Peyer's patch (tissue), 4 donors: Measurements from ENCODE around the gene SH3PXD2B. TPM values are rescaled to one million over a fixed set of nuclear protein-coding genes. Genes with fewer than 3 reads are reported as not detected.
"Not testable (repeated sequence)": the region's sequence is repeated elsewhere in the genome, so short reads cannot be mapped to it uniquely, and the experiment has no call there.

Source experiments
- DNase-seq, 3 donors: peaks; one replicate each; pipeline ENCODE4 v3.0.0-alpha.2; 2017 to 2019
- H3K27ac ChIP-seq, 4 donors: fragments of 200-600 bp; sonication (generic); one replicate each; pipeline ENCODE4 v1.5.1; 2016 to 2019
- H3K27me3 ChIP-seq, 2 donors: fragments of 200-600 bp; sonication (generic); one replicate each; pipeline ENCODE4 v1.5.1; 2019
- H3K36me3 ChIP-seq, 3 donors: fragments of 200-600 bp; sonication (generic); one replicate each; pipeline ENCODE4 v1.5.1; 2016 to 2019
- H3K4me1 ChIP-seq, 4 donors: fragments of 200-600 bp; sonication (generic); one replicate each; pipeline ENCODE4 v1.5.1; 2016 to 2019
- H3K4me3 ChIP-seq, 4 donors: fragments of 200-600 bp; sonication (generic); 1 replicate in 3 of 4; 2 replicates in 1 of 4; pipeline ENCODE4 v1.5.1; 2016 to 2019; ENCODE audit warnings: mild to moderate bottlenecking in 1 of 4
- H3K9me3 ChIP-seq, 4 donors: fragments of 200-600 bp; sonication (generic); one replicate each; pipeline ENCODE4 v1.5.1; 2016 to 2019; ENCODE audit warnings: mild to moderate bottlenecking in 1 of 4
- CTCF ChIP-seq, 6 experiments: fragments of 450-650 bp in 4 of 6; fragments of 200-600 bp in 2 of 6; sonication (generic) in 1 of 6; IDR thresholded peaks; one replicate each; pipeline ENCODE4 v1.5.1; 2017 to 2019; ENCODE audit warnings: antibody characterized with exemption in 6 of 6, mild to moderate bottlenecking in 3 of 6, moderate library complexity in 1 of 6
- POLR2A ChIP-seq, 2 donors: fragments of 450-650 bp; IDR thresholded peaks; one replicate each; pipeline ENCODE4 v1.5.1; 2017; ENCODE audit warnings: antibody characterized with exemption in 2 of 2, mild to moderate bottlenecking in 2 of 2, moderate library complexity in 2 of 2
- total RNA-seq, 4 donors: library from RNA; depleted of rRNA; stranded (reverse); fragments of >200 nt; gene quantifications; one replicate each; pipeline ENCODE4 v1.1.0, GENCODE V29; 2016

The SH3PXD2B gene
- total RNA-seq, 4 donors from 2014 or later, result 5.8 to 26.4 (median 11.7) TPM

DNA sequence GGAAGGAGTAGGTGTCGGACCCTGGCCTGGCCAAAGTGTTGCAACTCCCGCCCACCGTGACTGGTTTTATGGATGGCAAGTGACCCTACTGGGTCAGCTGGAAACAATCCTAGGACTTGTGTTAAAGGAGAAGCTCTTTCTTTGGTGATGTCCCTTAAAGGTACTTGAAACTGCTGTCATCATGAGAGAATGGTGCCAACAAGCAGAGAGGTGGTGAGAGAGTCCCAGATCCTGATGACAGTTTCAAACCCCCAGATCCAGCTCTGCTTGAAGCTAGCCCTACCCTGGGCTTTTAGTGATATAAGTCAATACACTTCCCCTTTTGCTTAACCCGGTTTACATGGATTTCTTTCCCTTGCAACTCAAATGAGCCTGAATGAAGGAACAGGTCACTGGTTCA lies 98.3 kb downstream of the SH3PXD2B start:
- H3K27me3 ChIP-seq, result no peaks in the 10 kb centered on the region
- peaks cover 0 to 25% (median 0%) of the 10 kb centered on the region in 3 donors for H3K36me3 ChIP-seq
- H3K4me3 ChIP-seq, result no peak overlapping the region
- H3K4me1 ChIP-seq, result no peaks in the 10 kb centered on the region
- no peaks in the 10 kb centered on the region for H3K9me3 ChIP-seq
- DNase-seq, result no peak
- TF ChIP-seq POLR2A (IDR thresholded peaks at IDR 0.05), result no peak
- TF ChIP-seq CTCF (IDR thresholded peaks at IDR 0.05), result no peak
- no peak overlapping the region for H3K27ac ChIP-seq

DNA sequence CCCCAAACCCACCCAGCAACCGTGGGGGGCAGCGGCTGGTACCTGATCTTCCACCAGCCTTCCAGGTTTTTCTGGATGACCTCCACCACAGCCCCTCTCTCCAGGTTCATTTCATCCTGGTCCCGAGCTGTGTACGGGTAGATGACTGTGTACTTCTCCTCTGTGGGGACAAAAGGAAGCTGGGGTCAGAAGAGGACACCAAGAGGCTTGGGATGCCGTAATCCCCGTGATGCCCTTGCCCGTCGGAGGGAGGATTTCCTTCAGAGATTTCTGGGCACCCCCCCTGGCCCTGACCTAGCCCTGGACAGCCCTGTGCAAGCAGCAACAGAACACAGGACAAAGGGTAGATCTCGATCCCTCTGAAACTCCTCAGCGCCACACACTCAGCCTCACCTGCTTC lies 100.5 kb downstream of the SH3PXD2B start:
- DNase-seq, result no peak
- TF ChIP-seq POLR2A (IDR thresholded peaks at IDR 0.05) (no peak), CTCF (IDR thresholded peaks at IDR 0.05) (no peak)
- Histone ChIP-seq H3K9me3 (no peaks in the 10 kb centered on the region), H3K36me3 (peaks cover 0 to 38% (median 0%) of the 10 kb centered on the region in 3 donors), H3K27me3 (no peaks in the 10 kb centered on the region), H3K4me3 (no peak overlapping the region), H3K4me1 (no peaks in the 10 kb centered on the region), H3K27ac (no peak overlapping the region)

DNA sequence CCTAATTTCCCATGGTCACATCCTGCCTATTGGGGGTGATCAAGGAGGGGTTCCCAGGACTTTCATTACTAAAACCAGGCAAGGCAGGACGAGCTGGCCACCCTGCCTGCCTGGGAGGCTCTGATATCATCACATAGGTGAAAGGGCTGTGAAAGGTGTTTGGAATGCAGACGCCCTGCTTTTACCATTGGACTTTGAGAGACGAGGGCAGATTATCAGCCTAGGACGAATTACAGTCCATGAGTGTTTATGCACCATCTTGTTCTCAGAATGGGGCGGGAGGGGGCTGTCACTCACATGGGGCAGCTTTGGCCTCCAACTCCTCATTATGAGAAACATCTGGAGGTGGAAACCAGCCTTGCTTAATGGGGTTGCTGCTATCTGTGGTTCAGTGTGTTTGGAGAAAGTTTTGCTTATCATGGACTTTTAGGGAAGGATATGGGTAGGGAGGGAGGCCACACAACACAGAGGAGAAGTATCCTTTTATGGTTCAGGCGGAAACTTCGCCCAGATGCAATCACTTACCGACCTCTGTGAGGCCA lies 101.0 kb downstream of the SH3PXD2B start:
- Histone ChIP-seq H3K27ac (no peak overlapping the region), H3K9me3 (no peaks in the 10 kb centered on the region), H3K4me3 (no peak overlapping the region), H3K36me3 (peaks cover 0 to 33% (median 0%) of the 10 kb centered on the region in 3 donors), H3K4me1 (no peaks in the 10 kb centered on the region), H3K27me3 (no peaks in the 10 kb centered on the region)
- DNase-seq, result no peak
- TF ChIP-seq CTCF (IDR thresholded peaks at IDR 0.05) (no peak), POLR2A (IDR thresholded peaks at IDR 0.05) (no peak)

- H3K9me3 ChIP-seq, H3K27ac ChIP-seq, H3K27me3 ChIP-seq, DNase-seq, H3K4me1 ChIP-seq, H3K4me3 ChIP-seq: not testable (repeated sequence)
- H3K36me3 ChIP-seq, result peaks cover 0 to 28% (median 0%) of the 10 kb centered on the region in 3 donors
These were observed 101.8 kb downstream of the SH3PXD2B start for GRCh38 chr5:172352526-172352925.

DNA sequence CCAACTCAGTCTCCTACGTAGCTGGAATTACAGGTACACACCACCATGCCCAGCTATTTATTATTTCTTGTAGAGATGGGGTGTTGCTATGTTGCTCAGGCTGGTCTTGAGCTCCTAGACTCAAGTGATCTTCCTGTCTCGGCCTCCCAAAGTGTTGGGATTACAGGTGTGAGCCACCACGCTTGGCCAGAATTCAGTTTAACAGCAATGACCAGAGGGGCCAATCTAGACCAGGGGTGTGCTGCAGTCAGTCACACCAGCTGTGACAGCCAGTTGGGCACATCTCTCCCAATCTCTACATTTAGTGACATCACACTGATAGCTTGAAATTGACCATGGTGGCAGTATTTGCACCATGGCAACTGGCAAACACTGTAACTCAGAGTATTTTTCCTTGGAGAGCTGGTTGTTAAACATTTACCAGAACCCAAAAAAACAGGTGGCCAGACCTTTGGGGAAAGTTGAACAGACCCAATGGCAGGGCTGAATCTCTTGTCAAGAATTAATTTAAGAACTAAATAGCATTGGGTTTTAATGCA lies 103.0 kb downstream of the SH3PXD2B start:
- Histone ChIP-seq H3K9me3 (no peaks in the 10 kb centered on the region), H3K27ac (no peak overlapping the region), H3K27me3 (no peaks in the 10 kb centered on the region), H3K4me1 (no peaks in the 10 kb centered on the region), H3K36me3 (peaks cover 0 to 34% (median 0%) of the 10 kb centered on the region in 3 donors), H3K4me3 (no peak overlapping the region)
- TF ChIP-seq POLR2A (IDR thresholded peaks at IDR 0.05) (no peak), CTCF (IDR thresholded peaks at IDR 0.05) (no peak)
- no peak for DNase-seq

DNA sequence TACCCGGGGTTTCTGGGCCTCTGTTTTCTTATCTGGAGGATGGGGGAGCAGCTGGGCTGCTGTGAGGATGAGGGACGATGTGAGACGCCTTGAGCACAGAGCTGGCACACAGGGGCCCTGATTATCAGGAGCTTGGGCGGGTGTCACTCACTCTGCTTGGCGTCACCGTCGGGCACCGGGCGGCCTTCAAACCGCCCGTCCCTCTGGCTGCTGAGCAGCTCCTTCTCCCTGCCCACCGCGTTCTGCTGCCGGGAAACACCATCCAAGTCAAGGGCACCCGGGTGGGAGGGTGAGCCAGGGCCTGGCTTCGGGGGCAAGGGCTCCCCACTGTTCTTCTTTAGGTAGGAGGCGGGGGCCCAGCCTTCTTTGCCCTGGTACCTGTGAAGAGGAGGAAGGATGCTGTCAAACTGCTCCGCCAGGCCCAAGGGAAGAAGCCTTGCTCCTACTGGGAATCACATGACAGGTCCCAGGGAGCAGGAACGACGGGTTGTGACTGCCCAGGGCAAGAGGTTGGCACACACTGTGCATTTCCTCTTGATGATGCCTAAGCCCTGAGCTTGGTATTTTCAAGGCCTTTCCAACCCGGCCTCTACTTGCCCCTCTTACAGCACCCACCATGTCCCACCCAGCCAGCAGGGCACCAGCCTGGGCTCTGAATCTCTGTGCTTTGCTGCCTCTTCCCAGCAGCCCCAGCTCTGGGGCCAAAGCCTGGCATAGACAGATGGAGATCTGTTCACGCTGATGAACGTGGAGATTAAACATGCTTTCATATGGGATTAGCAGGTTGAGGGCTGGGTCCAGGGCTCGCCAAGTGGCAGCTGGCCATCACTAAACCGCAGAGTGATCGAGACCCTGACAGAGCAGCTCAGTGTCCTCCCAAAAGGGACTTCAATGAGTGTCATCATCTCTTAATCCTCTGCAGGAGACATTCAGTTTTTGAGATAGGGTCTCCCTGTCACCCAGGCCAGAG lies 103.8 kb downstream of the SH3PXD2B start:
- no peaks in the 10 kb centered on the region for H3K27me3 ChIP-seq
- TF ChIP-seq CTCF (IDR thresholded peaks at IDR 0.05), result no peak
- TF ChIP-seq POLR2A (IDR thresholded peaks at IDR 0.05), result no peak
- peaks cover 0 to 30% (median 0%) of the 10 kb centered on the region in 3 donors for H3K36me3 ChIP-seq
- H3K27ac ChIP-seq, result no peak overlapping the region
- no peak overlapping the region for H3K4me3 ChIP-seq
- no peaks in the 10 kb centered on the region for H3K9me3 ChIP-seq
- H3K4me1 ChIP-seq, result no peaks in the 10 kb centered on the region
- no peak for DNase-seq

GRCh38 chr5:172348733-172349132 lies 105.6 kb downstream of the SH3PXD2B start:
- not testable (repeated sequence) for H3K4me3 ChIP-seq, H3K27ac ChIP-seq, H3K27me3 ChIP-seq, DNase-seq, H3K9me3 ChIP-seq, H3K4me1 ChIP-seq
- peaks cover 0 to 30% (median 0%) of the 10 kb centered on the region in 3 donors for H3K36me3 ChIP-seq
